ENCODE results near the gene ADAMTSL2.

The ADAMTSL2 gene
- total RNA-seq: 0 to 0.24 reads per million in 2 experiments

GRCh38 chr9:133534346-133535291, at the start of gene ADAMTSL2:
Gene ADAMTSL2, plus strand, starts transcription at chr9:133534704. Its CDS starts 2,009 bp downstream, at chr9:133536713.
- DNase-seq (ENCODE audit: low read depth): peak; percentile 20

- DNase-seq (ENCODE audit: low read depth): no peak
Observed at GRCh38 chr9:133485531-133486260, 48.8 kb upstream of the ADAMTSL2 start.

- DNase-seq (ENCODE audit: low read depth): no peak
Observed at GRCh38 chr9:133487331-133487725, 47.2 kb upstream of the ADAMTSL2 start.

GRCh38 chr9:133488686-133489252, 45.7 kb upstream of the ADAMTSL2 start:
- no peak for DNase-seq (ENCODE audit: low read depth)

GRCh38 chr9:133489253-133490190, 45.0 kb upstream of the ADAMTSL2 start:
- DNase-seq (ENCODE audit: low read depth): no peak

GRCh38 chr9:133490201-133490681, 44.3 kb upstream of the ADAMTSL2 start:
- DNase-seq (ENCODE audit: low read depth): no peak

- no peak for DNase-seq (ENCODE audit: low read depth)
Observed at GRCh38 chr9:133490865-133491655, 43.4 kb upstream of the ADAMTSL2 start.

GRCh38 chr9:133491656-133491925, 42.9 kb upstream of the ADAMTSL2 start:
- DNase-seq (ENCODE audit: low read depth): no peak

GRCh38 chr9:133492061-133493021, 42.2 kb upstream of the ADAMTSL2 start:
- DNase-seq (ENCODE audit: low read depth): no peak

GRCh38 chr9:133493428-133493827, 41.1 kb upstream of the ADAMTSL2 start:
- no peak for DNase-seq (ENCODE audit: low read depth)

GRCh38 chr9:133493845-133494540, 40.5 kb upstream of the ADAMTSL2 start:
- DNase-seq (ENCODE audit: low read depth): no peak

GRCh38 chr9:133494636-133495326, 39.7 kb upstream of the ADAMTSL2 start:
- DNase-seq (ENCODE audit: low read depth): no peak

- DNase-seq (ENCODE audit: low read depth): no peak
Observed at GRCh38 chr9:133495327-133496293, 38.9 kb upstream of the ADAMTSL2 start.

GRCh38 chr9:133496861-133497842, 37.4 kb upstream of the ADAMTSL2 start:
- no peak for DNase-seq (ENCODE audit: low read depth)

GRCh38 chr9:133499132-133499891, 35.2 kb upstream of the ADAMTSL2 start:
- DNase-seq (ENCODE audit: low read depth): no peak
